Endodermal cell (in vitro differentiated cells): ENCODE measurements around the gene UBTF. TPM values are rescaled to one million over a fixed set of nuclear protein-coding genes. Genes with fewer than 3 reads are reported as not detected.

Experiments
- DNase-seq: peaks from one replicate; pipeline ENCODE4 v3.0.0-alpha.2; 2017
- H3K27ac ChIP-seq: 2 replicates; pipeline ENCODE4 v1.5.1; 2013; ENCODE audit warnings: mild to moderate bottlenecking, low read depth, low read length, moderate library complexity
- H3K27me3 ChIP-seq: 2 replicates; pipeline ENCODE4 v1.6.1; 2013; ENCODE audit warnings: mild to moderate bottlenecking, low read length, moderate library complexity; ENCODE audit not compliant: insufficient read depth, control insufficient read depth, poor library complexity, severe bottlenecking
- H3K36me3 ChIP-seq: 2 replicates; pipeline ENCODE4 v1.7.0; 2013; ENCODE audit warnings: mild to moderate bottlenecking, low read length, moderate library complexity; ENCODE audit not compliant: control insufficient read depth, insufficient read depth
- H3K4me1 ChIP-seq: one replicate; pipeline ENCODE4 v1.7.0; 2013; ENCODE audit warnings: low read length; ENCODE audit not compliant: control insufficient read depth, insufficient read depth
- H3K4me3 ChIP-seq: 2 replicates; pipeline ENCODE4 v1.5.1; 2013; ENCODE audit warnings: mild to moderate bottlenecking, low read length, moderate library complexity
- H3K9ac ChIP-seq: 2 replicates; pipeline ENCODE4 v1.6.1; 2013; ENCODE audit warnings: mild to moderate bottlenecking, low read length, moderate library complexity; ENCODE audit not compliant: poor library complexity, severe bottlenecking; ENCODE audit errors: extremely low read depth
- H3K9me3 ChIP-seq: 2 replicates; pipeline ENCODE4 v1.6.1; 2013; ENCODE audit warnings: mild to moderate bottlenecking, low read length, moderate library complexity; ENCODE audit not compliant: control insufficient read depth
- H3K27ac Mint-ChIP-seq: 2 replicates; pipeline ENCODE4 v1.8.0; 2020; ENCODE audit warnings: mixed read lengths
- H3K27me3 Mint-ChIP-seq: 2 replicates; pipeline ENCODE4 v1.8.0; 2021; ENCODE audit warnings: mild to moderate bottlenecking, mixed read lengths; ENCODE audit not compliant: insufficient read depth
- H3K36me3 Mint-ChIP-seq: 2 replicates; pipeline ENCODE4 v1.8.0; 2020; ENCODE audit warnings: low read depth, mixed read lengths
- H3K4me1 Mint-ChIP-seq: 2 replicates; pipeline ENCODE4 v1.8.0; 2020; ENCODE audit warnings: mixed read lengths
- H3K4me3 Mint-ChIP-seq: 2 replicates; pipeline ENCODE4 v1.8.0; 2020; ENCODE audit warnings: mild to moderate bottlenecking, moderate library complexity, mixed read lengths
- H3K9me3 Mint-ChIP-seq: 2 replicates; pipeline ENCODE4 v1.8.0; 2020; ENCODE audit warnings: mild to moderate bottlenecking, mixed read lengths
- CTCF ChIP-seq: fragments of 200-600 bp; sonication (generic); conservative IDR thresholded peaks from 2 replicates; pipeline ENCODE4 v1.5.0; 2021; ENCODE audit warnings: antibody characterized with exemption, mild to moderate bottlenecking
- WGBS, 2 experiments: methylation state at CpG; one replicate each; pipeline versions ENCODE4 v1.1.5 to v1.1.7; 2013; ENCODE audit warnings: missing lambda C conversion rate in 2 of 2, mixed read lengths in 1 of 2; ENCODE audit not compliant: insufficient coverage in 1 of 2, insufficient read length in 1 of 2; 5-methylcytosine and 5-hydroxymethylcytosine counted together
- total RNA-seq, 2 donors: library from RNA; stranded (reverse); fragmentation: NEBNext Ultra II Directional in 1 of 2; extraction: Animal tissue kit (Norgen Biotek cat#: 25700) in 1 of 2; gene quantifications; 2 replicates in 1 of 2; 3 replicates in 1 of 2; pipeline ENCODE4 v1.2.1, GENCODE V29; 2021

UBTF gene
- total RNA-seq, 2 donors from 2014 or later, result 62.0 to 89.9 TPM

DNA sequence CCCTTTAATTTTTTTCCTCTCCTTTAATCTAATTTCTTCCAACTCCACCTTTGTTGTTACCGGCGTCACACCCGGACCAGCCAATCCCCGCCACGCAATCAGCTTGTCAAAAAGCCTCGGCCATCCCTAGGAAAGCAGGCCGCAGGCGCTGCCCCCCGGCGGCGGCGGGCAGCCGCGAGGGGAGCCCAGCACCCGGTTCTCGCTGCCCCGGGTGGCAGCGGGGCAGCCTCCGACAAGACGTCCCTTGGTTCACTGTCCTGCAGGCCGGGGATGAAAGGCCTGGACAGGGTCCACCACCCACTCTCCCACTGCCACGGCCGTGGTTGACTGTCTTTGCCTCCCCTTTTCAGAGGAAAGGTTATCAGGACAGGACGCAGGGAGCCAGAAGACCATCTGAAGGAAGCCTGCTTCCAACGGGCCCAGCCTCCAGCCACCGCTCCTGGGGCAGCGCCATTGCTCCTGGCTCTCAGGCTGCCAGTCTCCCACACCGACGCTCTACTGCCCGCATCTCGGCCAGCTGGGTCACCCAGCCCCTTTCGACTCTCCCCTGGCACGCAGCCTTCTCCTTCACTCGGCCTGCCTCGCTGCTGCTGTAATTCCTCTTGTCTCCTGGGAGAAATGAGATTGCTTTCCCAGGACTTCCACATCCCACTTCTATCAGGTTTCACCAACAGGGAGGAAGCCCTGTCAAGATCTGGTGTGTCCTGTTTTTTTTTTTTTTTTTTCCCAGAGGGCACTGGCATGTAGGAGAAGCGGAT lies 2.8 kb upstream of the UBTF start:
- Mint-ChIP-seq H3K4me3 (peak overlapping the region; percentile 86), H3K36me3 (peaks cover 4% of the 10 kb centered on the region), H3K27me3 (no peaks in the 10 kb centered on the region), H3K9me3 (no peaks in the 10 kb centered on the region), H3K27ac (peak overlapping the region; percentile 96), H3K4me1 (peaks cover 14% of the 10 kb centered on the region)
- Histone ChIP-seq H3K27me3 (no peaks in the 10 kb centered on the region), H3K36me3 (peaks cover under 1% of the 10 kb centered on the region), H3K4me1 (no peaks in the 10 kb centered on the region), H3K9me3 (no peaks in the 10 kb centered on the region), H3K9ac (peak overlapping the region; percentile 62), H3K4me3 (peak overlapping the region; percentile 93), H3K27ac (peak overlapping the region; percentile 87)
- DNase-seq, result peak; percentile 93
- peak; percentile 44 for TF ChIP-seq CTCF
- WGBS, 2 experiments, result 2 to 6% methylated on average over 20 to 36 of the region's 36 CpGs

DNA sequence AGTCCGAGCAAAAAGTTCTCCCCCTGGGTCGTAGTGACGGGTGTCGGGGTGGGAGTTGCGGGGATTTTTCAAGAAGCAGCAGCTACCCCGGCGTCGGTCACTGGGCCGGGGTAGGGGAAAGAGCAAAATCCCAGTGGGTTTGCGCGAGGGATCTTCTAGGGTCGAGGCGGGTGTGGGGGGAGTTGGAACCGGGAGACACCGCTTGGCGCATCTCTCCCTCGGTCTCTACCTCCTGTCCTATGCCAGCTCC lies 2.3 kb upstream of the UBTF start:
- Histone ChIP-seq H3K27ac (peak overlapping the region; percentile 87), H3K4me1 (no peaks in the 10 kb centered on the region), H3K4me3 (peak overlapping the region; percentile 93), H3K9ac (peak overlapping the region; percentile 62), H3K36me3 (peaks cover 5% of the 10 kb centered on the region), H3K27me3 (no peaks in the 10 kb centered on the region), H3K9me3 (no peaks in the 10 kb centered on the region)
- Mint-ChIP-seq H3K9me3 (no peaks in the 10 kb centered on the region), H3K4me3 (peak overlapping the region; percentile 86), H3K27me3 (no peaks in the 10 kb centered on the region), H3K4me1 (peaks cover 14% of the 10 kb centered on the region), H3K36me3 (peaks cover 7% of the 10 kb centered on the region), H3K27ac (peak overlapping the region; percentile 96)
- no peak for TF ChIP-seq CTCF
- 0 to 1% methylated on average over 4 to 17 of the region's 17 CpGs for WGBS, 2 experiments
- DNase-seq, result peak; percentile 86

- peak overlapping the region; percentile 93 for H3K4me3 ChIP-seq
- WGBS, 2 experiments, result 0% methylated on average over 18 to 54 of the region's 54 CpGs
- H3K4me3 Mint-ChIP-seq, result peak overlapping the region; percentile 86
- peaks cover 12% of the 10 kb centered on the region for H3K36me3 Mint-ChIP-seq
- H3K27ac ChIP-seq, result peak overlapping the region; percentile 87
- H3K9ac ChIP-seq, result peak overlapping the region; percentile 62
- no peaks in the 10 kb centered on the region for H3K27me3 ChIP-seq
- H3K9me3 Mint-ChIP-seq, result no peaks in the 10 kb centered on the region
- H3K4me1 Mint-ChIP-seq, result peaks cover 14% of the 10 kb centered on the region
- peaks cover 3% of the 10 kb centered on the region for H3K4me1 ChIP-seq
- no peak for TF ChIP-seq CTCF
- peak overlapping the region; percentile 96 for H3K27ac Mint-ChIP-seq
- peak; percentile 96 for DNase-seq
- H3K36me3 ChIP-seq, result peaks cover 10% of the 10 kb centered on the region
- no peaks in the 10 kb centered on the region for H3K9me3 ChIP-seq
- no peaks in the 10 kb centered on the region for H3K27me3 Mint-ChIP-seq
Measured at GRCh38 chr17:44221084-44221861, 1.8 kb upstream of the UBTF start.
